ENCODE data around the gene ALKBH5.

The ALKBH5 gene

DNA sequence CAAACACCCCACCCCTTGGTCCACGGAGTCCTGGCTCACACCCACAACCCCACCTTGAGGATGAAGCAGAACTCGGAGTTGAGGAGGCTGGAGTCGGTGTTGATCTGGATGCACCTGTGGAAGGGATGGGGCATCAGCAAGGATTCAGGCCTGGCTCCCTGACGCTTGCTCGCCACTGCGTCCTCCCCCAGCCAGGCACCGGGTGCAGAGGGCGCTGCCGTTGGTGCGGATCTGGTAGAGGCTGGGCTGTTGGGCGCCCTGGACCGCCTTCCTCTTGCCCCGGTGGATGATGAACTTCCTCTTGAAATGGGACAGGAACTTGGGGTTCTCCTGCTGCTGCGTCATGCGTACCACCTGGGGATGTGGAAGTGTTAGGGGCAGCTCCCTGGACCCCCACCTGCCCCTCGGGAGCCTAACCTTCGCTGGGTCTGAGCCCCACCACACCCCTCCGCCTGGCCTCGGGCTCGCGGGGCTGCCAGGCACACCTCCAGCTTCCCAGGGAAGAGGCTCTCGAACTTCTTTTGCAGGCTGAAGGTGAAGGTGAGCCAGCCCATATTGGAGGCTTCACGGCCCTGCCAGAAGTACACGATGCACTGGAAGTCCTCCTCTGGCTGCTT, 62.6 kb downstream of the ALKBH5 start:
- H3K9me3 ChIP-seq (ENCODE audit: severe bottlenecking): no peaks in the 10 kb centered on the region
- ATAC-seq (ENCODE audit: low read depth) (no peak), DNase-seq (ENCODE audit: low spot score) (no peak)
- TF ChIP-seq, protein P1, sequence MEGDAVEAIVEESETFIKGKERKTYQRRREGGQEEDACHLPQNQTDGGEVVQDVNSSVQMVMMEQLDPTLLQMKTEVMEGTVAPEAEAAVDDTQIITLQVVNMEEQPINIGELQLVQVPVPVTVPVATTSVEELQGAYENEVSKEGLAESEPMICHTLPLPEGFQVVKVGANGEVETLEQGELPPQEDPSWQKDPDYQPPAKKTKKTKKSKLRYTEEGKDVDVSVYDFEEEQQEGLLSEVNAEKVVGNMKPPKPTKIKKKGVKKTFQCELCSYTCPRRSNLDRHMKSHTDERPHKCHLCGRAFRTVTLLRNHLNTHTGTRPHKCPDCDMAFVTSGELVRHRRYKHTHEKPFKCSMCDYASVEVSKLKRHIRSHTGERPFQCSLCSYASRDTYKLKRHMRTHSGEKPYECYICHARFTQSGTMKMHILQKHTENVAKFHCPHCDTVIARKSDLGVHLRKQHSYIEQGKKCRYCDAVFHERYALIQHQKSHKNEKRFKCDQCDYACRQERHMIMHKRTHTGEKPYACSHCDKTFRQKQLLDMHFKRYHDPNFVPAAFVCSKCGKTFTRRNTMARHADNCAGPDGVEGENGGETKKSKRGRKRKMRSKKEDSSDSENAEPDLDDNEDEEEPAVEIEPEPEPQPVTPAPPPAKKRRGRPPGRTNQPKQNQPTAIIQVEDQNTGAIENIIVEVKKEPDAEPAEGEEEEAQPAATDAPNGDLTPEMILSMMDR (IDR thresholded peaks at IDR 0.05; ENCODE audit: poor library complexity, severe bottlenecking): no peak
- peaks cover 4% of the 10 kb centered on the region for H3K4me1 ChIP-seq (ENCODE audit: insufficient read depth, poor library complexity, severe bottlenecking)
- no peaks in the 10 kb centered on the region for H3K27me3 ChIP-seq (ENCODE audit: insufficient read depth, poor library complexity, severe bottlenecking)
- H3K36me3 ChIP-seq (ENCODE audit: low read depth): peaks cover 62% of the 10 kb centered on the region
- H3K4me3 ChIP-seq (ENCODE audit: severe bottlenecking): no peak overlapping the region
- peak overlapping the region; percentile 48 for H3K27ac ChIP-seq (ENCODE audit: poor library complexity, severe bottlenecking)

DNA sequence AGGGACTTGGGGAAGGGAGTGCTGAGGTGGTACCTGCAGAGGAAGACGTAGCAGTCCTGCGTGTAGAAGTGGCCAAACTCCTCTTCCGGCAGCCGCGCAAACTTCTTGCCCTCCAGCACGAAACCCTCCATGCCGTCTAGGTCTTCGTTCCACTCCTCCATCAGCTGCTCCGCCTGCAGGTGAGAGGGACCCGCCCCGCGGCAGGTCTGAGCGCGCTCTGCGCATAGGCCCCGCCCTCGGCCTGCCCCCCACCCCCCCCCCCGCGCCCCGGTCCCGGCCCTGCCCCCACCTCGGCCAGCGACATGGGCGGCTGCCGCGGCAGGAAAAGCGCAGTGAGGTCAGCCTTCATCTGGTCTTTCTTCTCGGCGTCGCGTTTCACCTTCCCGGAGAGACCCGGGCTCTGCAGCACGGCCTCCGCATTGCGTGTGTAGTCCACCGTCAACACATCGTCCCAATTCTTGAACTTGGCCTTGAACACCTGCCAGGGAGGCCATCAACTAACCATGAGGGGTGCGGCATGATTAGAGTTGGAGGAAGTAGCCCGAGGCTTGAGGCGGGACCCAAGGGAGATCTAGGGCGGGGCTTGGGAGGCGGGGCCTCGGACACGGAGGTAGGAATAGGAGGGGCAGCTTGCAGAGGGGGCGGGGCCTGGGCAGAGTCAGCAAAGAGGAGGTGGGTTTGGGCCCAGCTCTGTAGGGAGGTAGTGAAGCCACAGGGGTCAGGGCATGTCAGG, 63.4 kb downstream of the ALKBH5 start:
- peaks cover 70% of the 10 kb centered on the region for H3K36me3 ChIP-seq (ENCODE audit: low read depth)
- no peaks in the 10 kb centered on the region for H3K27me3 ChIP-seq (ENCODE audit: insufficient read depth, poor library complexity, severe bottlenecking)
- ATAC-seq (ENCODE audit: low read depth) (peak; percentile 75), DNase-seq (ENCODE audit: low spot score) (peak; percentile 94)
- peak overlapping the region; percentile 48 for H3K27ac ChIP-seq (ENCODE audit: poor library complexity, severe bottlenecking)
- TF ChIP-seq, protein P1 (IDR thresholded peaks at IDR 0.05; ENCODE audit: poor library complexity, severe bottlenecking): no peak
- no peaks in the 10 kb centered on the region for H3K9me3 ChIP-seq (ENCODE audit: severe bottlenecking)
- peak overlapping the region; percentile 19 for H3K4me3 ChIP-seq (ENCODE audit: severe bottlenecking)
- peaks cover 4% of the 10 kb centered on the region for H3K4me1 ChIP-seq (ENCODE audit: insufficient read depth, poor library complexity, severe bottlenecking)

DNA sequence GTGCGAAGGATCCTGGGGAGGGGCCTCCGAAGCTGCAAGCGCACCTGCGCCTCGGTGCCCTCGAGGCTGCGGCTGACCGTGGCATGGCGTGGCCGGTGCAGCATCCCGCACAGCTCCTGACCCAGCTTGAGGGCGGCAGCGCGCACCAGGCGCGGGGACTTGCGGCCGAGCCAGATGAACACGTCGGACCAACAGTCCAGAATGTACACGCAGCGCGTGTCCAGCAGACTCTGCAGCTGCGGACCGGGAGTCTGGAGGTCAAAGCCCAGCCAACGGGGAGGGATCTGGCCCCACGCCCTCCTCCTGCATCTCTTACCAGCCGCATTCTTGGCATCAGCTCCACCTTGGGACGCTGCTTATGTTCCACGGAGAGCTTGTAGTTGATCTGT, 64.0 kb downstream of the ALKBH5 start:
- TF ChIP-seq, protein P1 (IDR thresholded peaks at IDR 0.05; ENCODE audit: poor library complexity, severe bottlenecking): no peak
- Histone ChIP-seq H3K27ac (ENCODE audit: poor library complexity, severe bottlenecking) (peak overlapping the region; percentile 48), H3K4me1 (ENCODE audit: insufficient read depth, poor library complexity, severe bottlenecking) (peaks cover 4% of the 10 kb centered on the region), H3K9me3 (ENCODE audit: severe bottlenecking) (no peaks in the 10 kb centered on the region), H3K27me3 (ENCODE audit: insufficient read depth, poor library complexity, severe bottlenecking) (no peaks in the 10 kb centered on the region), H3K36me3 (ENCODE audit: low read depth) (peaks cover 76% of the 10 kb centered on the region), H3K4me3 (ENCODE audit: severe bottlenecking) (no peak overlapping the region)
- no peak for ATAC-seq (ENCODE audit: low read depth)
- DNase-seq (ENCODE audit: low spot score): no peak

DNA sequence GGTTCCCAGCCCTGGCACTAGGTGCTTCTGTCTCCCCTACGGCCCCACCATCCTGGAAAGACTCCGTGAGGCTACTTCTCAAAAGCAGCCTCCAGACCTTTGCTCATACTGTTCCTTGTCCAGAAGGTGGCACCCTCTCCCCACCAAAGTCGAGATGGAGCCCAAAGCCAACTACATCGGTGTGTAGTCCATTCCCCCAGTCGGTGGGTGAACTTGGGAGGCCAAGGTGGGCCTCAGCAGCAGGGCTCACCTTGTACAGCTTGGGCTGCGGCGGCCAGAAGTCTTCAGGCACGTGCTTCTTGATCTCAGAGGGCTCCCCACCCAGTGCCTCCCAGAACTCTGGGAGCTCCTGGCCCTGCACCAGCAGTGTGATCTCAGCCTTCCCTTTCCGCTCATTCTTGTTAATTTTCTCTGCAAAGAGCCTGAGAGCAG, 64.7 kb downstream of the ALKBH5 start:
- ATAC-seq (ENCODE audit: low read depth) (peak; percentile 33), DNase-seq (ENCODE audit: low spot score) (no peak)
- no peaks in the 10 kb centered on the region for H3K9me3 ChIP-seq (ENCODE audit: severe bottlenecking)
- TF ChIP-seq, protein P1 (IDR thresholded peaks at IDR 0.05; ENCODE audit: poor library complexity, severe bottlenecking): peak; percentile 79
- H3K4me3 ChIP-seq (ENCODE audit: severe bottlenecking): no peak overlapping the region
- H3K27me3 ChIP-seq (ENCODE audit: insufficient read depth, poor library complexity, severe bottlenecking): no peaks in the 10 kb centered on the region
- H3K4me1 ChIP-seq (ENCODE audit: insufficient read depth, poor library complexity, severe bottlenecking): peaks cover 4% of the 10 kb centered on the region
- H3K36me3 ChIP-seq (ENCODE audit: low read depth): peaks cover 83% of the 10 kb centered on the region
- peak overlapping the region; percentile 48 for H3K27ac ChIP-seq (ENCODE audit: poor library complexity, severe bottlenecking)

DNA sequence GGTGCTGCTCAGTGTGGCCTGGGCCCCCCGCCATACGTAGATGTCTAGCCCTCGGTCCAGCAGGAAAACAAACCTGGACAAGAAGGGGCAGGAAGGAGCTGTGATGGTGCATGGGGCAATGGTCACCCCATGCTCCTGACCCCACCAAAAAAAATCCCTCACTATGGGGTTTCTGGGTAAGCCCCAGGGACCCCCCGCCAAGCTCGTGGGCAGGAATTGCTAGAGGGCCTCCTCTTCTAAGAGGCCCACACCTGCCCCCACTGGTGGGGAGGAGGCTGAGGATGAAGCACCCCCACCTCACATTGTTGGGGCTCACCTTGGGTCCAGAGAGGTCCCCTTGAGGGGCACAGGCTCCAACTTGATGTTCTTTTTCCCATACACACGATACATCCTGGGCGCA, 65.2 kb downstream of the ALKBH5 start:
- no peaks in the 10 kb centered on the region for H3K27me3 ChIP-seq (ENCODE audit: insufficient read depth, poor library complexity, severe bottlenecking)
- no peaks in the 10 kb centered on the region for H3K9me3 ChIP-seq (ENCODE audit: severe bottlenecking)
- peak overlapping the region; percentile 48 for H3K27ac ChIP-seq (ENCODE audit: poor library complexity, severe bottlenecking)
- ATAC-seq (ENCODE audit: low read depth): no peak
- DNase-seq (ENCODE audit: low spot score): no peak
- peaks cover 4% of the 10 kb centered on the region for H3K4me1 ChIP-seq (ENCODE audit: insufficient read depth, poor library complexity, severe bottlenecking)
- no peak overlapping the region for H3K4me3 ChIP-seq (ENCODE audit: severe bottlenecking)
- TF ChIP-seq, protein P1 (IDR thresholded peaks at IDR 0.05; ENCODE audit: poor library complexity, severe bottlenecking): no peak
- peaks cover 88% of the 10 kb centered on the region for H3K36me3 ChIP-seq (ENCODE audit: low read depth)

Measured in RWPE2 (cell line).